HepG2 (cell line): ENCODE measurements around the gene MRLN. TPM values are rescaled to one million over a fixed set of nuclear protein-coding genes. Genes with fewer than 3 reads are reported as not detected.

Source experiments
- ATAC-seq: fragments of 200-7000 bp; cut with Tn5 transposase; 3 replicates; pipeline ENCODE4 v1.9.1; 2020; ENCODE audit warnings: mild to moderate bottlenecking, moderate library complexity
- BruUV-seq: library from RNA; stranded (reverse); fragments of 400-500 nt; replicated peaks from 2 replicates; lab custom pipeline; 2021; lab: Mats Ljungman, UMichigan
- CTCF ChIA-PET: fragments of 300-600 bp; formaldehyde crosslinking; extraction: SDS; loops from one replicate; lab custom pipeline; 2021; ENCODE audit warnings: low total read pairs, inconsistent platforms, low intra/inter-chr PET ratio; lab: Yijun Ruan, JAX
- POLR2A ChIA-PET: fragments of 350-600 bp; sonication (Branson Sonifier 250); formaldehyde crosslinking; loops from one replicate; lab custom pipeline; 2020; ENCODE audit warnings: antibody characterized with exemption, inconsistent platforms; lab: Yijun Ruan, JAX
- DNase-seq: peaks from one replicate; pipeline ENCODE4 v3.0.0-alpha.2; 2015; ENCODE audit warnings: low spot score
- FAIRE-seq: peaks from 3 replicates; lab custom pipeline; 2011; peaks lifted over from hg19 to GRCh38; lab: Jason Lieb, UNC
- H2AFZ ChIP-seq: one replicate; pipeline ENCODE4 v1.6.1; 2011; ENCODE audit warnings: low read length, inconsistent platforms
- H3K27ac ChIP-seq: fragments of 300-600 bp; 3 replicates; pipeline ENCODE4 v1.8.0; 2011; ENCODE audit warnings: mixed run types, mild to moderate bottlenecking, mixed read lengths, low read length, inconsistent platforms; ENCODE audit not compliant: insufficient read depth; ENCODE audit errors: extremely low read length
- H3K27me3 ChIP-seq, 2 experiments: fragments of 200-600 bp in 1 of 2; 2 replicates in 1 of 2; 3 replicates in 1 of 2; pipeline versions ENCODE4 v1.6.0 to v1.8.0; 2011; ENCODE audit warnings: low read length in 2 of 2, mild to moderate bottlenecking in 2 of 2, moderate library complexity in 2 of 2, inconsistent platforms in 1 of 2; ENCODE audit not compliant: insufficient read depth in 2 of 2, control insufficient read depth in 1 of 2
- H3K36me3 ChIP-seq, 2 experiments: fragments of 200-600 bp in 1 of 2; replicated peaks in 1 of 2; 2 replicates in 1 of 2; 3 replicates in 1 of 2; pipeline versions ENCODE4 v1.5.1 to v1.8.0; 2011; ENCODE audit warnings: low read length in 2 of 2, inconsistent platforms in 1 of 2; ENCODE audit not compliant: insufficient read depth in 2 of 2, control insufficient read depth in 1 of 2
- H3K4me1 ChIP-seq: 2 replicates; pipeline ENCODE4 v1.5.1; 2012; ENCODE audit warnings: low read length, inconsistent platforms; ENCODE audit not compliant: insufficient read depth
- H3K4me2 ChIP-seq: 2 replicates; pipeline ENCODE4 v1.6.0; 2011; ENCODE audit warnings: low read depth, low read length, inconsistent platforms
- H3K4me3 ChIP-seq, 3 experiments: fragments of 200-600 bp in 1 of 3; sonication (generic), shearing (Covaris generic) in 1 of 3; replicated peaks in 1 of 3; 2 replicates each; pipeline ENCODE4 v1.5.1; 2011 to 2016; ENCODE audit warnings: low read length in 3 of 3, inconsistent platforms in 2 of 3, low read depth in 2 of 3, mild to moderate bottlenecking in 2 of 3, control low read depth in 1 of 3, mixed read lengths in 1 of 3; ENCODE audit not compliant: insufficient read depth in 1 of 3
- H3K79me2 ChIP-seq: one replicate; pipeline ENCODE4 v1.6.1; 2011; ENCODE audit warnings: low read length, inconsistent platforms; ENCODE audit not compliant: insufficient read depth
- H3K9ac ChIP-seq: 2 replicates; pipeline ENCODE4 v1.6.0; 2011; ENCODE audit warnings: mild to moderate bottlenecking, low read depth, low read length, inconsistent platforms; ENCODE audit not compliant: insufficient read depth
- H3K9me3 ChIP-seq: 2 replicates; pipeline ENCODE4 v1.5.1; 2012; ENCODE audit warnings: mild to moderate bottlenecking, low read length
- H4K20me1 ChIP-seq: 2 replicates; pipeline ENCODE4 v1.6.0; 2011; ENCODE audit warnings: inconsistent platforms, mild to moderate bottlenecking, low read length, moderate library complexity; ENCODE audit not compliant: insufficient read depth
- CEBPB ChIP-seq: IDR thresholded peaks from 2 replicates; pipeline ENCODE4 v1.6.1; 2011; ENCODE audit warnings: low read depth, low read length, improper control_type of control experiment, borderline replicate concordance
- EED ChIP-seq: sonication (generic); formaldehyde crosslinking; IDR thresholded peaks from 2 replicates; pipeline ENCODE4 v1.5.0; 2020; ENCODE audit warnings: mild to moderate bottlenecking, missing genetic modification reagents
- KLF12 ChIP-seq: sonication (generic); formaldehyde crosslinking; IDR thresholded peaks from 2 replicates; pipeline ENCODE4 v1.4.0; 2020; ENCODE audit warnings: missing genetic modification reagents, borderline replicate concordance
- PAXIP1 ChIP-seq: sonication (generic); formaldehyde crosslinking; conservative IDR thresholded peaks from 2 replicates; pipeline ENCODE4 v1.4.0; 2020; ENCODE audit warnings: mild to moderate bottlenecking, missing genetic modification reagents, moderate library complexity
- ZBED4 ChIP-seq: sonication (generic); formaldehyde crosslinking; IDR thresholded peaks from 2 replicates; pipeline ENCODE4 v1.4.0; 2020; ENCODE audit warnings: missing genetic modification reagents, borderline replicate concordance
- ZNF503 ChIP-seq: sonication (generic); formaldehyde crosslinking; IDR thresholded peaks from 2 replicates; pipeline ENCODE4 v1.4.0; 2020; ENCODE audit warnings: missing genetic modification reagents
- ZNF639 ChIP-seq: conservative IDR thresholded peaks from 2 replicates; pipeline ENCODE4 v1.6.1; 2018; ENCODE audit warnings: missing genetic modification reagents
- ZNF773 ChIP-seq: sonication (generic); formaldehyde crosslinking; IDR thresholded peaks from 2 replicates; pipeline ENCODE4 v1.4.0; 2020; ENCODE audit warnings: missing genetic modification reagents, borderline replicate concordance
- ZNF850 ChIP-seq: sonication (generic); formaldehyde crosslinking; conservative IDR thresholded peaks from 2 replicates; pipeline ENCODE4 v1.9.0; 2021; ENCODE audit warnings: mild to moderate bottlenecking, missing genetic modification reagents
- ZSCAN5A ChIP-seq: sonication (generic); formaldehyde crosslinking; IDR thresholded peaks from 2 replicates; pipeline ENCODE4 v1.8.0; 2022; ENCODE audit warnings: mild to moderate bottlenecking, missing genetic modification reagents, borderline replicate concordance
- WGBS: methylation state at CpG from one replicate; pipeline ENCODE4 v1.1.6; 2017; ENCODE audit warnings: low lambda C conversion rate; 5-methylcytosine and 5-hydroxymethylcytosine counted together
- in situ Hi-C: cut with HindIII; loops from 2 replicates; pipeline ENCODE4 v1.10.0; 2017; ENCODE audit warnings: low pct_unique_long_range_greater_than_20kb; ENCODE audit not compliant: extremely low pct_ligation_motif_present
- intact Hi-C: fragments of 100-400 bp; cut with micrococcal nuclease; formaldehyde crosslinking; loops from one replicate; pipeline ENCODE4 v1.10.0; 2022; ENCODE audit not compliant: unreplicated experiment
- polyA plus RNA-seq, 8 experiments: library from polyadenylated mRNA; depleted of rRNA in 3 of 8; stranded (reverse) in 7 of 8; unstranded in 1 of 8; fragments of >200 nt; fragmentation: Illumina TruSeq in 4 of 8; extraction: Trizol in 4 of 8; gene quantifications; 2 replicates each; pipeline versions ENCODE4 v1.2.1 to v1.2.3, GENCODE V29; 2011 to 2016; ENCODE audit warnings: low read depth in 4 of 8, missing spikeins in 1 of 8, mixed read lengths in 1 of 8; ENCODE audit not compliant: insufficient read depth in 1 of 8
- total RNA-seq, 5 experiments: library from RNA; depleted of rRNA; stranded (reverse); fragments of >200 nt; fragmentation: Illumina TruSeq; extraction: Trizol; gene quantifications; 2 replicates each; pipeline ENCODE4 v1.2.3, GENCODE V29; 2016; ENCODE audit warnings: low read depth in 1 of 5

MRLN gene
- total and polyA plus RNA-seq, 2 of the 13 experiments (the other 11 are each of a cell fraction or from before 2014, with no cell fraction given): not detected

GRCh38 chr10:59757966-59758365, 4.7 kb upstream of the MRLN start (continued):
- TF ChIP-seq PAXIP1 (CRISPR knock-in tag): no peak
- TF ChIP-seq EED: no peak
- no peak for TF ChIP-seq CEBPB
- TF ChIP-seq ZBED4: no peak
- TF ChIP-seq, all 625 proteins: peak for 0

- POLR2A ChIA-PET: no interaction called here
These were observed 1.7 kb upstream of the MRLN start for GRCh38 chr10:59754951-59755350.

More at GRCh38 chr10:59754951-59755350, 1.7 kb upstream of the MRLN start:
- H4K20me1 ChIP-seq: no peaks in the 10 kb centered on the region
- H2AFZ ChIP-seq: no peak overlapping the region
- no peaks in the 10 kb centered on the region for H3K27me3 ChIP-seq
- no peak overlapping the region for H3K9ac ChIP-seq
- CTCF ChIA-PET: no interaction called here
- FAIRE-seq (no peak), ATAC-seq (no peak), DNase-seq (no peak)
- intact Hi-C loops: no loop called here
- no peaks in the 10 kb centered on the region for H3K4me1 ChIP-seq
- H3K4me2 ChIP-seq: no peak overlapping the region
- H3K36me3 ChIP-seq: no peaks in the 10 kb centered on the region
- TF ChIP-seq ZSCAN5A (CRISPR knock-in tag) (no peak), KLF12 (CRISPR knock-in tag) (no peak), ZNF850 (CRISPR knock-in tag) (no peak), ZNF503 (CRISPR knock-in tag) (no peak), ZNF773 (CRISPR knock-in tag) (no peak), ZNF639 (CRISPR knock-in tag) (no peak)
- 42% methylated on average over 4 of the region's 4 CpGs for WGBS
- in situ Hi-C loops: no loop called here
- no peak overlapping the region for H3K4me3 ChIP-seq
- H3K79me2 ChIP-seq: no peaks in the 10 kb centered on the region
- no TSS peak for BruUV-seq
- H3K9me3 ChIP-seq: no peaks in the 10 kb centered on the region
- no peak overlapping the region for H3K27ac ChIP-seq
